ENCODE data around the gene CD180. TPM values are rescaled to one million over a fixed set of nuclear protein-coding genes. Genes with fewer than 3 reads are reported as not detected.

CD180 gene
- total and polyA plus RNA-seq, 2 donors (not counting 3 experiments of a cell fraction or from before 2014, with no cell fraction given) = not detected

DNA sequence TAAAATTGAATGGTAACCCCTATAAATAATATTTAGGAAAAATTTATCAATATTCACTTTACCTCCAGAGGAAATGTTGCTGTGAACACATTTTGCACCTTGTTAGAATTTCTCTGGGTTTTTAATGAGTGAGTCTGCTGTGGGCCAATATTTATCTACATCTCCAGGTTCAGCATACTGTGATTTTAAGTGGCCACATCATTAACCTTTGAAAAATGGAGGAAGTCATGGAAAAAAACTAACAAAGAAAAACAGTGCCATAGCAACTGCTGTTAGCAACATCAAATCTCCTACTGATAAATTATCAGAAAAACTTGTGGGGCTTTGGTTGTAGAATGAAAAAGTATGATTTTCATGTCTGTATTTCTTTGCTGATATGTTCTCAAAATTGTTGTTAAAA lies 55.0 kb downstream of the CD180 start:
- no peak for FAIRE-seq
- no peak overlapping the region for H3K4me3 ChIP-seq (replicated peaks in 1 of 3; ENCODE audit: insufficient read depth in 1 of 3, low read depth in 1 of 3, low read length in 3 of 3)
- dilution Hi-C loops (cut with MboI; ENCODE audit: extremely low pct_ligation_motif_present, low sequenced_read_pairs) = no loop called here
- no peak for TF ChIP-seq GATA2 (IDR thresholded peaks at IDR 0.05; ENCODE audit: insufficient read depth, insufficient read length, low read depth, low read length)
- no peak for TF ChIP-seq MYC (IDR thresholded peaks at IDR 0.05; ENCODE audit: low read depth, low read length)
- no peak for TF ChIP-seq POLR2AphosphoS5 (IDR thresholded peaks at IDR 0.05; ENCODE audit: insufficient read depth, low read depth, low read length)
- TF ChIP-seq, protein P1, sequence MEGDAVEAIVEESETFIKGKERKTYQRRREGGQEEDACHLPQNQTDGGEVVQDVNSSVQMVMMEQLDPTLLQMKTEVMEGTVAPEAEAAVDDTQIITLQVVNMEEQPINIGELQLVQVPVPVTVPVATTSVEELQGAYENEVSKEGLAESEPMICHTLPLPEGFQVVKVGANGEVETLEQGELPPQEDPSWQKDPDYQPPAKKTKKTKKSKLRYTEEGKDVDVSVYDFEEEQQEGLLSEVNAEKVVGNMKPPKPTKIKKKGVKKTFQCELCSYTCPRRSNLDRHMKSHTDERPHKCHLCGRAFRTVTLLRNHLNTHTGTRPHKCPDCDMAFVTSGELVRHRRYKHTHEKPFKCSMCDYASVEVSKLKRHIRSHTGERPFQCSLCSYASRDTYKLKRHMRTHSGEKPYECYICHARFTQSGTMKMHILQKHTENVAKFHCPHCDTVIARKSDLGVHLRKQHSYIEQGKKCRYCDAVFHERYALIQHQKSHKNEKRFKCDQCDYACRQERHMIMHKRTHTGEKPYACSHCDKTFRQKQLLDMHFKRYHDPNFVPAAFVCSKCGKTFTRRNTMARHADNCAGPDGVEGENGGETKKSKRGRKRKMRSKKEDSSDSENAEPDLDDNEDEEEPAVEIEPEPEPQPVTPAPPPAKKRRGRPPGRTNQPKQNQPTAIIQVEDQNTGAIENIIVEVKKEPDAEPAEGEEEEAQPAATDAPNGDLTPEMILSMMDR (IDR thresholded peaks at IDR 0.05; ENCODE audit: extremely low read depth in 1 of 2, insufficient read depth in 1 of 2, low read depth in 1 of 2, low read length in 2 of 2) = no peak
- TF ChIP-seq EZH2 (IDR thresholded peaks at IDR 0.05; ENCODE audit: borderline replicate concordance, low read depth, low read length, severe bottlenecking) = no peak
- no peak for TF ChIP-seq JUN (IDR thresholded peaks at IDR 0.05; ENCODE audit: borderline replicate concordance, insufficient read depth, insufficient read length, low read depth)
- TF ChIP-seq FOS (IDR thresholded peaks at IDR 0.05; ENCODE audit: borderline replicate concordance, insufficient read depth, low read length) = no peak
- TF ChIP-seq POLR2A (IDR thresholded peaks at IDR 0.05; ENCODE audit: low read depth, low read length) = no peak
- TF ChIP-seq, protein P2, sequence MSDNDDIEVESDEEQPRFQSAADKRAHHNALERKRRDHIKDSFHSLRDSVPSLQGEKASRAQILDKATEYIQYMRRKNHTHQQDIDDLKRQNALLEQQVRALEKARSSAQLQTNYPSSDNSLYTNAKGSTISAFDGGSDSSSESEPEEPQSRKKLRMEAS (IDR thresholded peaks at IDR 0.05; ENCODE audit: insufficient read depth, insufficient read length) = no peak
- H3K36me3 ChIP-seq (ENCODE audit: control insufficient read depth in 2 of 2, extremely low read depth in 1 of 2, insufficient read depth in 2 of 2, low read length in 2 of 2) = peaks cover 38 to 43% of the 10 kb centered on the region in 2 experiments
- no peak overlapping the region for H3K4me2 ChIP-seq (ENCODE audit: insufficient read depth, low read length)
- ChIA-PET CTCF (no interaction called here), POLR2A (no interaction called here)
- H4K20me1 ChIP-seq (replicated peaks; ENCODE audit: control insufficient read depth, extremely low read depth, insufficient read depth, low read length) = no peaks in the 10 kb centered on the region
- DNase-seq (ENCODE audit: low read depth, low spot score) = peak; percentile 29
- intact Hi-C loops (cut with micrococcal nuclease) = no loop called here
- no peaks in the 10 kb centered on the region for H3K9me1 ChIP-seq (replicated peaks; ENCODE audit: control insufficient read depth, extremely low read depth, insufficient read depth, low read length)
- no TSS peak for BruUV-seq (replicated peaks)
- H3K9ac ChIP-seq (replicated peaks; ENCODE audit: extremely low read depth, insufficient read depth, low read length) = no peak overlapping the region
- H3K79me2 ChIP-seq (ENCODE audit: control insufficient read depth, insufficient read depth, low read length) = no peaks in the 10 kb centered on the region
- no peaks in the 10 kb centered on the region for H3K4me1 ChIP-seq (ENCODE audit: control insufficient read depth, extremely low read depth, insufficient read depth, low read length)
- H3K27ac ChIP-seq (ENCODE audit: insufficient read depth, low read depth, low read length) = no peak overlapping the region
- H3K27me3 ChIP-seq (ENCODE audit: control insufficient read depth in 2 of 2, insufficient read depth in 2 of 2, low read length in 2 of 2) = no peaks in the 10 kb centered on the region
- H3K9me3 ChIP-seq (replicated peaks; ENCODE audit: control insufficient read depth, insufficient read depth, low read length) = no peaks in the 10 kb centered on the region
- H2AFZ ChIP-seq (ENCODE audit: low read depth, low read length) = no peak overlapping the region
